Upper lobe of left lung (tissue), 6 donors: ENCODE data around the gene SPINK7. TPM values are rescaled to one million over a fixed set of nuclear protein-coding genes. Genes with fewer than 3 reads are reported as not detected.

Experiments used
- ATAC-seq, 2 donors: fragments of 200-7000 bp; cut with Tn5 transposase; one replicate each; pipeline ENCODE4 v1.9.1; 2022; ENCODE audit warnings: mild to moderate bottlenecking in 2 of 2, moderate library complexity in 2 of 2; ENCODE audit not compliant: low FRiP score in 2 of 2
- DNase-seq, 2 donors: peaks; one replicate each; pipeline ENCODE4 v3.0.0-alpha.2; 2019 to 2020
- H3K27ac ChIP-seq, 4 donors: fragments of 200-600 bp; sonication (generic); one replicate each; pipeline ENCODE4 v1.5.1; 2016 to 2019
- H3K27me3 ChIP-seq, 4 donors: fragments of 200-600 bp; sonication (generic); one replicate each; pipeline ENCODE4 v1.5.1; 2017 to 2019
- H3K36me3 ChIP-seq, 4 donors: fragments of 200-600 bp; sonication (generic); one replicate each; pipeline ENCODE4 v1.5.1; 2016 to 2019
- H3K4me1 ChIP-seq, 4 donors: fragments of 200-600 bp; sonication (generic); one replicate each; pipeline ENCODE4 v1.5.1; 2018 to 2019
- H3K4me3 ChIP-seq, 4 donors: fragments of 200-600 bp; sonication (generic); one replicate each; pipeline ENCODE4 v1.5.1; 2017 to 2019; ENCODE audit warnings: mild to moderate bottlenecking in 2 of 4, moderate library complexity in 1 of 4
- H3K9me3 ChIP-seq, 4 donors: fragments of 200-600 bp; sonication (generic); one replicate each; pipeline ENCODE4 v1.5.1; 2018 to 2019
- EP300 ChIP-seq, 4 donors: sonication (generic); formaldehyde crosslinking; IDR thresholded peaks; one replicate each; pipeline ENCODE4 v1.5.1; 2017; ENCODE audit warnings: antibody characterized with exemption in 4 of 4, control low read depth in 2 of 4
- POLR2A ChIP-seq, 4 donors: fragments of 450-650 bp; IDR thresholded peaks; one replicate each; pipeline ENCODE4 v1.5.1; 2016 to 2017; ENCODE audit warnings: antibody characterized with exemption in 4 of 4, mild to moderate bottlenecking in 2 of 4
- POLR2AphosphoS5 ChIP-seq, 2 donors: sonication (generic); formaldehyde crosslinking; IDR thresholded peaks; one replicate each; pipeline ENCODE4 v1.5.1; 2017; ENCODE audit warnings: antibody characterized with exemption in 2 of 2
- WGBS, 2 donors: methylation state at CpG; one replicate each; pipeline ENCODE4 v1.1.5; 2017 to 2018; 5-methylcytosine and 5-hydroxymethylcytosine counted together
- total RNA-seq, 6 donors: library from RNA; depleted of rRNA in 4 of 6; stranded (reverse); fragments of >200 nt in 4 of 6; gene quantifications; one replicate each; pipeline versions ENCODE4 v1.1.0 to v1.2.1, GENCODE V29; 2016 to 2021
- TF ChIP-seq, protein P1 (sequence below), 6 experiments: fragments of 450-650 bp in 4 of 6; fragments of 200-600 bp in 2 of 6; sonication (generic) in 2 of 6; IDR thresholded peaks; one replicate each; pipeline ENCODE4 v1.5.1; 2016 to 2019; ENCODE audit warnings: antibody characterized with exemption in 6 of 6
- donor health status: DM: no; HTN: no; CAD: no; lungs with moderate emphysema.
- donor health status: DM: no; HTN: yes; CAD: no; lungs with severe emphysema.

SPINK7 gene
- total RNA-seq, 6 donors from 2014 or later: not detected

DNA sequence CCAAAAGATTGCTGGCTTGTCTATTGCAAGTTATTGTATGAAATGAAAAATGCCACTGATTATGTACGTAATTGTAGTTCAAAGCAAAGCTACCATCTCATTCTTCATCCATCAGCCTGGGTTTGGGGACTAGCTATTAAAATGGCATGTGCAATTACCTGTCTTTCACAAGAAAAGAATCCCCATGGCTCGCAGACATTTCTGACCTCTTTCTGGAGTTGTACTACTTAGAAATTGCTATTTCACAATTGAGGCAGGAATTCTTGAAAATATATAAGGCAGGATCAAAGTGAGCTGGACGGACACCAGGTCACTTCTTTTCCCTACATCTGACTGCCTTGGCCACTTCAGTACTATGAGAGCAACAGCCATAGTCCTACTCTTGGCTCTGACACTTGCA, 23.0 kb downstream of the SPINK7 start, which contains the start of gene SPINK9:
Gene SPINK9 (plus strand): TSS at position 301 of the 400 bp plus-strand sequence. CDS start 55 bp downstream, at position 356.
- no peak within 1 kb of the TSS for H3K27ac ChIP-seq
- ATAC-seq: no peak
- TF ChIP-seq POLR2A (IDR thresholded peaks at IDR 0.05) (no peak), EP300 (IDR thresholded peaks at IDR 0.05) (no peak), POLR2AphosphoS5 (IDR thresholded peaks at IDR 0.05) (no peak)
- TF ChIP-seq, protein P1, sequence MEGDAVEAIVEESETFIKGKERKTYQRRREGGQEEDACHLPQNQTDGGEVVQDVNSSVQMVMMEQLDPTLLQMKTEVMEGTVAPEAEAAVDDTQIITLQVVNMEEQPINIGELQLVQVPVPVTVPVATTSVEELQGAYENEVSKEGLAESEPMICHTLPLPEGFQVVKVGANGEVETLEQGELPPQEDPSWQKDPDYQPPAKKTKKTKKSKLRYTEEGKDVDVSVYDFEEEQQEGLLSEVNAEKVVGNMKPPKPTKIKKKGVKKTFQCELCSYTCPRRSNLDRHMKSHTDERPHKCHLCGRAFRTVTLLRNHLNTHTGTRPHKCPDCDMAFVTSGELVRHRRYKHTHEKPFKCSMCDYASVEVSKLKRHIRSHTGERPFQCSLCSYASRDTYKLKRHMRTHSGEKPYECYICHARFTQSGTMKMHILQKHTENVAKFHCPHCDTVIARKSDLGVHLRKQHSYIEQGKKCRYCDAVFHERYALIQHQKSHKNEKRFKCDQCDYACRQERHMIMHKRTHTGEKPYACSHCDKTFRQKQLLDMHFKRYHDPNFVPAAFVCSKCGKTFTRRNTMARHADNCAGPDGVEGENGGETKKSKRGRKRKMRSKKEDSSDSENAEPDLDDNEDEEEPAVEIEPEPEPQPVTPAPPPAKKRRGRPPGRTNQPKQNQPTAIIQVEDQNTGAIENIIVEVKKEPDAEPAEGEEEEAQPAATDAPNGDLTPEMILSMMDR (IDR thresholded peaks at IDR 0.05): no peak
- 89 to 93% methylated on average over 3 of the region's 3 CpGs for WGBS, 2 donors
- no peak within 1 kb of the TSS for H3K4me3 ChIP-seq
- H3K9me3 ChIP-seq: no peaks in the 10 kb centered on the region
- H3K4me1 ChIP-seq: no peaks in the 10 kb centered on the region
- H3K27me3 ChIP-seq: no peaks in the 10 kb centered on the region
- no peak for DNase-seq
- H3K36me3 ChIP-seq: no peaks in the 10 kb centered on the region

DNA sequence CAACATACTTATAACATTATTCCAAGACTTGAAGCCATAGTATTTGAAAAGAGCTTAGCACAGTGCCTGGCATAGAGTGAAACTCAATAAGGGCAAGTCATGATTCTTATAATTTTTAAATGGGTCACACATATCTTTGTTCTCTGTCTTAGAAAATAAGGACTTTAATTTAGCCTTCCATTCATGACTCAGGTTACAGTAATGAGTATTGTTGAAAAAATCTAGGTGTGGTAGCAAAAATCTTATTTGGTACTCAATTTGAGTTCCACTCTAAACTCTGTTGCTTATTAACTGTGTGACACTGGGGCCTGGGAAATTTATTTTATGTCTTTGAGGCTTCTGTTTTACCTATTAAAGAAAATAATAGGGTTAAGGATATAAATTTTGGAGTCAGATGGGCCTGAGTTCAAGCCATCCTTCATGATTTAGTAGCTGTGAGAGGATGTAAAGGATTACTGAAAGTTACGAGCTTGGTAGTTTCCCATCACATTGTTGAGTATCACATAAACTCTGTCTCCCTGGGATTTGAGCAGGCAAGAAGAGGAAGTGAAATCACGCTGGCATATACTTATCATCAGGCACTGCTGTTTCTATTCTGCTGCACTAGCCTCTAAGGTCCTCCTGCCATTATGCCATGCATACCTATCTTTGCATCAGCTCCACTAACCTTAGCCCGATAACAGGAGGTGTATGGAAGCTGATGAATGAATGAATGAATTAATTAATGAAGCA, 24.6 kb downstream of the SPINK7 start:
- no peak overlapping the region for H3K4me3 ChIP-seq
- H3K36me3 ChIP-seq: no peaks in the 10 kb centered on the region
- no peak for DNase-seq
- no peaks in the 10 kb centered on the region for H3K27me3 ChIP-seq
- TF ChIP-seq POLR2A (IDR thresholded peaks at IDR 0.05): no peak
- TF ChIP-seq POLR2AphosphoS5 (IDR thresholded peaks at IDR 0.05): no peak
- TF ChIP-seq, protein P1 (IDR thresholded peaks at IDR 0.05): no peak
- no peak for TF ChIP-seq EP300 (IDR thresholded peaks at IDR 0.05)
- 79 to 94% methylated on average over 3 of the region's 3 CpGs for WGBS, 2 donors
- H3K4me1 ChIP-seq: no peaks in the 10 kb centered on the region
- H3K27ac ChIP-seq: no peak overlapping the region
- no peak for ATAC-seq
- no peaks in the 10 kb centered on the region for H3K9me3 ChIP-seq

DNA sequence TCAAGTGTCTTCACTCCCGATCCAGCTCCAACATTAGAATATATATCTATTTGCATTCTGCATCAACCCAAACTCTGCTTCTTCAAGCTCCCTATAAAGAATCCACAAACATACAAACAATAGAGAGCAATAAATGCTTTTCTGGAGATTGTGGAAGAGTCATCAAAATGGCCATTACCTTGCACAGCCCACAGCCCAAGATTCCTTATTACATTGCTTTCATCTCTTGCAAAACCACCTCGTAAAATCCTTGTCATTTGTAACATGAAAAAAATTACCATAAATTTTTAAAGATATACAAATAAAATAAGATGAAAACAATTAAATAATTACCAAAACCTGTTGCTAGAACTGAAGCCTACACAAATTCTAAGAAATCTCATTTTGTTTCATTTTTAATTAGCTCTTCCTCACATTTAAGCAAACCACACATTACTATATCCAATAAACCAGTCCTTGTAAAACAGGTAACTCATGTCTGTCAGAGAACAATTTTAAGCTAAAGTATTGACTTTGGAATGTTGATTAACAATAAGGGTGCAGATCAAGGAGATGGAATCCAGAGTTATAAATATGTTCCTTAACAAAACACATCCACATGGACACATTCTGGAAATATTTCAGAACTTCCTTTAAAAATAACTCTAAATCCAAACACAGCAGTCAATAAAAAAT, 30.3 kb downstream of the SPINK7 start:
- Histone ChIP-seq H3K27ac (no peak overlapping the region), H3K36me3 (no peaks in the 10 kb centered on the region), H3K27me3 (no peaks in the 10 kb centered on the region), H3K4me3 (no peak overlapping the region), H3K4me1 (peaks cover 0 to 4% (median 0%) of the 10 kb centered on the region in 4 donors), H3K9me3 (no peaks in the 10 kb centered on the region)
- ATAC-seq: no peak
- WGBS, 2 donors: 95 to 98% methylated on average over 2 of the region's 2 CpGs
- no peak for DNase-seq
- TF ChIP-seq EP300 (IDR thresholded peaks at IDR 0.05) (no peak), POLR2A (IDR thresholded peaks at IDR 0.05) (no peak), POLR2AphosphoS5 (IDR thresholded peaks at IDR 0.05) (no peak)
- TF ChIP-seq, protein P1 (IDR thresholded peaks at IDR 0.05): no peak

DNA sequence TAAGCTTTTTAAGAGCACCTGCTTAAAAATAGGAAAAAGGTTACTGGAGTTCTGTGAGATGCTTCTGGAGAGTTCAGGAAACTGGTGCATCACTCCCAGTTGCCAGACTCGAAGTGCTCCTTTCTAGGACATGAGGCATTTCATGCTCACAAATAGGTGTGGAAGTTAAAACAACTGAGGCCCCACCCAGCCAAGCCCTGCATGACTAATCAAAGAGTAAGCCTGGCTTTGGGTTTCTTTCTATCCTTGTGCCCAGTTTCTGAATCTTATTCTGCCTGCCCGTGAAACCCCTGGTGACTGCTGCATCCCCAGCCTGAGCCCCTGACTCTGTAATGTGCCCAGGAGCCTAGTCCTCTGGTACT, 30.8 kb downstream of the SPINK7 start:
- no peaks in the 10 kb centered on the region for H3K27me3 ChIP-seq
- H3K4me1 ChIP-seq: peaks cover 0 to 4% (median 0%) of the 10 kb centered on the region in 4 donors
- DNase-seq (no peak), ATAC-seq (no peak)
- 72 to 93% methylated on average over 2 of the region's 2 CpGs for WGBS, 2 donors
- H3K9me3 ChIP-seq: no peaks in the 10 kb centered on the region
- H3K27ac ChIP-seq: no peak overlapping the region
- TF ChIP-seq POLR2A (IDR thresholded peaks at IDR 0.05) (no peak), POLR2AphosphoS5 (IDR thresholded peaks at IDR 0.05) (no peak), EP300 (IDR thresholded peaks at IDR 0.05) (no peak)
- TF ChIP-seq, protein P1 (IDR thresholded peaks at IDR 0.05): no peak
- no peaks in the 10 kb centered on the region for H3K36me3 ChIP-seq
- no peak overlapping the region for H3K4me3 ChIP-seq
